Astrocyte (in vitro differentiated cells and primary cell): ENCODE data around the gene OR5C1.

Experiments
- CTCF ChIP-seq: IDR thresholded peaks from 2 replicates; pipeline ENCODE4 v1.5.1; 2011; ENCODE audit warnings: low read depth, mild to moderate bottlenecking, inconsistent platforms, low read length, moderate library complexity; ENCODE audit not compliant: insufficient read depth
- EZH2 ChIP-seq: IDR thresholded peaks from 2 replicates; pipeline ENCODE4 v1.6.1; 2012; ENCODE audit warnings: mild to moderate bottlenecking, low read length, inconsistent platforms; ENCODE audit not compliant: insufficient read depth

- TF ChIP-seq CTCF (no peak), EZH2 (no peak)
Observed at GRCh38 chr9:122777935-122778627, 10.7 kb upstream of the OR5C1 start.
